ENCODE measurements around the gene PODXL. TPM values are rescaled to one million over a fixed set of nuclear protein-coding genes. Genes with fewer than 3 reads are reported as not detected.

PODXL gene
- total RNA-seq, 2 experiments from 2014 or later = 0.45 to 0.51 TPM

- H3K9me3 Mint-ChIP-seq = no peaks in the 10 kb centered on the region
- no peaks in the 10 kb centered on the region for H3K4me1 Mint-ChIP-seq (ENCODE audit: low read depth)
- intact Hi-C loops (cut with micrococcal nuclease) = no loop called here
Measured at GRCh38 chr7:131480384-131481315, 75.8 kb downstream of the PODXL start.

DNA sequence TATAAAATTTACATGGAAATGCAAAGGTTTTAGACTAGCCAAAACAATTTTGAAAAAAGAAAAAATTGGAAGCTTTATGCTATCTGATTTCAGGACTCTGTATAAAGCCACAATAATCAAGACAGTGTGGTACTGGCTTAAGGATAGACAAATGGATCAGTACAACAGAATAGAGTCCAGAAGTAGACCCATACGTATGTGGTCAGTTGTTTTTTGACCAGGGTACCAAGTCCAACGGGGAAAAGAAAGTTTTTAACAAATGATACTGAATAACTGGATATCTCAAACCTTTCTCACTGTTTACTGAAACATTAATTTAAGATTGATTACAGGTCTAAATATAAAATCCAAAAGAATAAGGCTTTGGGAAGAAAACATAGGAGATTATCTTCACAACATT lies 79.7 kb downstream of the PODXL start:
- Mint-ChIP-seq H3K27me3 (no peaks in the 10 kb centered on the region), H3K4me1 (ENCODE audit: low read depth) (no peaks in the 10 kb centered on the region), H3K36me3 (ENCODE audit: low read depth) (peaks cover 23% of the 10 kb centered on the region), H3K27ac (no peak overlapping the region), H3K4me3 (no peak overlapping the region), H3K9me3 (no peaks in the 10 kb centered on the region)
- no peak for TF ChIP-seq CTCF (IDR thresholded peaks at IDR 0.05)
- POLR2A ChIA-PET = interaction anchor here (0.6 to 1.1 kb wide), 2 partner anchors 24 to 438 kb away, joined by 3 to 4 read pairs; no protein-coding TSS in a partner anchor
- no peak for DNase-seq
- intact Hi-C loops (cut with micrococcal nuclease) = no loop called here
- no peak for ATAC-seq
- CTCF ChIA-PET = no interaction called here

More at GRCh38 chr7:131480384-131481315, 75.8 kb downstream of the PODXL start:
- POLR2A ChIA-PET = no interaction called here
- DNase-seq (no peak), ATAC-seq (no peak)
- Mint-ChIP-seq H3K27ac (no peak overlapping the region), H3K36me3 (ENCODE audit: low read depth) (peaks cover 6% of the 10 kb centered on the region), H3K27me3 (no peaks in the 10 kb centered on the region), H3K4me3 (no peak overlapping the region)
- no peak for TF ChIP-seq CTCF (IDR thresholded peaks at IDR 0.05)
- CTCF ChIA-PET = no interaction called here

DNA sequence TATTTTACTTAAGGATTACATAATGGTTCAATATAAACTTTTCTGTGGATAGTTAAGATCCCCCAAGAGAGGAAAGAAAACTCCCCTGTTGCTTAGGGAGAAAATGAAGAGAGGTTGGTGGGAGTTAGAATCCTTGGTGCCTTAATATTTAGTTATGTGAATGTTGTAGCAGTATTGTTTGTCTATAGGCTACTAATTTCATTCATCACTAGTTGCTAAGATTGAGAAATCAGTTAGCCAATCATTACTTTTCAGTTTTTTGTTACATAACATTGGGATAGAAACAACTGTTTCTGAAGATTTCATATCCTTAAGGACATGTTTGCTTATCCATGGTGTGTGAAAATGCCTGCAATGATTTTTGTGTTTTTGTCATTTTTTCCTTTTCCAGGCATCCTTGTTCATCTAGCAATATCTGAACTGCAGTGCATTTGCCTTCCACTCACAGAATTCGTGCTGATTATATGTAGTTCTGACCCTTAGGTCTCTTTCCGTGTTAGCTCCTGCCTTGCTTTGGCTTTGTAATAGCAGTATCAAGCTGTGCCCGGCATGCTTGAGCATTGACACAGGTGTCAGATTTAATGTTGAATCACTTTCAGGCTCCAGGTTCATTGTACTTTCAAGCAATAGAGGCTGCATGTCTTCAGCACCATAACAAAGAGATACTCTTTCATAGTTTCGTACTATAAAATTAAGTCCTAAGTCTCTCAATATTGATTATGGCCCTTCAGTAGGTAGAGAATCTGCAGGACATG lies 85.0 kb downstream of the PODXL start:
- H3K27me3 Mint-ChIP-seq = no peaks in the 10 kb centered on the region
- TF ChIP-seq CTCF (IDR thresholded peaks at IDR 0.05) = no peak
- ChIA-PET POLR2A (no interaction called here), CTCF (interaction anchor here (1.2 kb wide), 1 partner anchor 16 kb away, joined by 3 read pairs; no protein-coding TSS in a partner anchor)
- H3K4me3 Mint-ChIP-seq = no peak overlapping the region
- intact Hi-C loops (cut with micrococcal nuclease) = no loop called here
- DNase-seq (no peak), ATAC-seq (no peak)
- no peaks in the 10 kb centered on the region for H3K4me1 Mint-ChIP-seq (ENCODE audit: low read depth)
- no peak overlapping the region for H3K27ac Mint-ChIP-seq
- peaks cover 41% of the 10 kb centered on the region for H3K36me3 Mint-ChIP-seq (ENCODE audit: low read depth)
- H3K9me3 Mint-ChIP-seq = no peaks in the 10 kb centered on the region

- no peaks in the 10 kb centered on the region for H3K9me3 Mint-ChIP-seq
- intact Hi-C loops (cut with micrococcal nuclease) = no loop called here
- DNase-seq = no peak
- no peak overlapping the region for H3K27ac Mint-ChIP-seq
- ChIA-PET CTCF (no interaction called here), POLR2A (no interaction called here)
- no peaks in the 10 kb centered on the region for H3K4me1 Mint-ChIP-seq (ENCODE audit: low read depth)
- ATAC-seq = no peak
- H3K27me3 Mint-ChIP-seq = no peaks in the 10 kb centered on the region
- H3K36me3 Mint-ChIP-seq (ENCODE audit: low read depth) = peaks cover 38% of the 10 kb centered on the region
- no peak overlapping the region for H3K4me3 Mint-ChIP-seq
- TF ChIP-seq CTCF (IDR thresholded peaks at IDR 0.05) = no peak
Measured at GRCh38 chr7:131467788-131468187, 88.6 kb downstream of the PODXL start.
